ENCODE results near the gene CBX4.

- TF ChIP-seq CTCF (IDR thresholded peaks at IDR 0.05; ENCODE audit: insufficient read depth, low read length, poor library complexity, severe bottlenecking) (no peak), EZH2phosphoT487 (conservative IDR thresholded peaks at IDR 0.05; ENCODE audit: low read length) (no peak)
Measured at GRCh38 chr17:79843474-79843815, 4.2 kb upstream of the CBX4 start.

Data from SU-DHL-6 (cell line).